Measurements from ENCODE around the gene RAD50.
"Not testable (repeated sequence)": the region's sequence is repeated elsewhere in the genome, so short reads cannot be mapped to it uniquely, and the experiment has no call there.

Gene RAD50

DNA sequence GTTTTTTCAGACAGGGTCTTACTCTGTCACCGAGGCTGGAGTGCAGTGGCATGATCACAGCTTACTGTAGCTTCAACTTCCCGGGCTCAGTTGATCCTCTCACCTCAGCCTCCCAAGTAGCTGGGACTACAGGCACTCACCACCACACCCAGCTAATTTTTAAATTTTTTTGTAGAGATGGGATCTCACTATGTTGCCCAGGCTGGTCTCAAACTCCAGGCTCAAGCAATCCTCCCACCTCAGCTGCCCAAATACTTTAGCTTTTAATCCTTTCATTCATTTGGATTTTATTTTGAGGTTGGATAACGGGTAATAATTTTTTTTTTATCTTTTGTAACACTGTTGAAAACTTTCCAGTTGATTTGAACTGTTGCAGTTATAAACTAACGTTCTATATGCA, 76.8 kb downstream of the RAD50 start:
- DNase-seq (ENCODE audit: low read depth): not testable (repeated sequence)

DNA sequence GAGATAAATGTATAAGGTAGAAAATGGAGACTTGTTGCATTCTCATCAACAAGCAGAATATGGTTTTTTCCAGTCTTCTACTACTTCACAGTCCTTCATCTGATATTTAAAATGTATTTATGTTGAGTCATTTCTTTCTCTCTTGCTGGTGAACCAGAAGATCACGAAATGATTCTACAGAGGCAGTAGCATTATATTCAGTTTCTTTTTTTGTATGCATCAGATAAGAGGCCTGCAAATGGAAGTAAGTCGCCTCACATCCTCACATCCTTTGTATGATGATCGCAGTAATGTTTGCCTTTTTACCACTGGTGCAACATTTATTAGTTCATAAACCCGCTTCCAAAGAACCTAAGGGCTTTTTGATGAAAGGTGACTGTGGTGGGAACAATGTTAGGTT, 79.1 kb downstream of the RAD50 start:
- DNase-seq (ENCODE audit: low read depth): no peak

DNA sequence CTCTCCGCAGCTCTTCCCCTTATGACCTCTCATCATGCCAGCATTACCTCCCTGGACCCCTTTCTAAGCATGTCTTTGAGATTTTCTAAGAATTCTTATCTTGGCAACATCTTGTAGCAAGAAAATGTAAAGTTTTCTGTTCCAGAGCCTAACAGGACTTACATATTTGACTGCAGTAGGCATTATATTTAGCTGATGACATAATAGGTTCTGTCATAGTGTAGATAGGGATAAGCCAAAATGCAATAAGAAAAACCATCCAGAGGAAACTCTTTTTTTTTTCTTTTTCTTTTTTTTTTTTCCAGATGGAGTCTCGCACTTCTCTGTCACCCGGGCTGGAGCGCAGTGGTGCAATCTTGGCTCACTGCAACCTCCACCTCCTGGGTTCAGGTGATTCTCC, 80.5 kb downstream of the RAD50 start:
- DNase-seq (ENCODE audit: low read depth): no peak

DNA sequence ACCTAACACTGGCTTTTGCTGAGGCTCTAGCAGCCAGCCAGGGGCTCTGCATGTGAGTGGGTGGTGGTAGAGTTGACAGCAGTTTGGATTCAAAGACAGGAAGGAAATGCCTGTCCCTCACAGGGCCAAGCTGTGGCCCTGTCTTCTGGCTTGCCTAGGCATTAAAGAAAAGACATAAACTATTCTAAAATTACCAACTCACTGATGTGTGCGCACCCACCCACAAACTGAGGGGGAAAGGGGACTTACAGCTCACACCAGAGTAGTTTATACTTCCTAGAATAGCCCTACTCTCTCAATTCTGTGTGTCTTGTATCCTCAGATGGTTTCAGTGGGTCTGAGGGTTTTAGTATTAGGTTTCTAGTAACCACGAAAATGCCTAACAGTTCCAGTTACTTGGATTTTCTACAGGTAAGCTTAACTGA, 82.9 kb downstream of the RAD50 start:
- DNase-seq (ENCODE audit: low read depth): no peak

DNA sequence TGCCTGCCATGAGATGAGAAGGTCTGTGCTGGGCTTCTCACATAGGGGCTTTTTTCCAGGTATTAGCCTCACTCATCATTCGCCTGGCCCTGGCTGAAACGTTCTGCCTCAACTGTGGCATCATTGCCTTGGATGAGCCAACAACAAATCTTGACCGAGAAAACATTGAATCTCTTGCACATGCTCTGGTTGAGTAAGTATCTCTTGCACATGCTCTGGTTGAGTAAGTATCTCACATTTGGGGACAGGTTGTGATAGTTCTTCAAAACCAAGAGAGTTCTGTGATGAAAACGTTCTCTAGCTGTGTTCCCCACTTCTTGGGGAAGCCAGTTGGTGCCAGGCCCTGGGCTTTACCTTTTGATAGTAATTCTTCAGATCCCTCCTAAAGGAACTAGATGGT, 83.8 kb downstream of the RAD50 start:
- no peak for DNase-seq (ENCODE audit: low read depth)

DNA sequence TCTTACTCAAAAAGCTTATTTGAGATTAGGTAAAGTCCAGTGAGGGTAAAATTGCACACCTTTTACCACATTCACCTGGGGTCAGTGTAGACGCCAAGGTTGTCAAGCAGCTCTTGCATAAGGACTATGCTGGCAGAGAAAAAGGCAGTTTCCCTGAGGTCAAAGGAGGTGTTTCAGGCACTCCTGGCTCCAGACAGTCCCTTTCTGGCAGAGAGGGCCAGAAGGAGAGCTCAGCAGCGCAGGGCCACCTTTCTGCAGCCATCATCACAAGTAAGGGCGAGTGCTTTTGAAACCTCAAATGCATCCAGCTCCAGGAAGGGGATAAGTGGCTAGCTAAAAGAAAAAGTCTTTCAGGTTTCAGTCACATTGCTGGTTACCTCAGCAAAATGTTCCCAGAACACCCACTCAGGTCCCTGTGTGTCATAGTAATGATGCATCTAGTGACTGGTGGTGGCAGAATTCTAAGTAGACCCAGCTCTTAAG, 84.5 kb downstream of the RAD50 start:
- no peak for DNase-seq (ENCODE audit: low read depth)

DNA sequence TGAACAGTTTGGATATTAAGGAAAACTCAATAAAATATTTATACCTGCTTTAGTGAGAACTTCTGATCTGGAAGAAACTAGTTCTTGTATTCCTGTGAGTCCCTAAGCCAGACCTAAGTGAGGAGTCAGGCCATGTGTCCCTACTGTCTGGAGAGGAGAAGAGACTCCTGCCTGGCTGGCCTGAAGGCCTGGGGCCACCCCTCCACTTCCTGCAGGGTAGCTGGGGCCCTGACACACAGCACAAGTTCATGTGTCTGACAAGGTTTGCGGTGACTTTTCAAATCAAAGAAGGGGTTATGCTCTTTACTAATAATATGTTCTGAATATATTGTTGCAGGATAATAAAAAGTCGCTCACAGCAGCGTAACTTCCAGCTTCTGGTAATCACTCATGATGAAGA, 85.1 kb downstream of the RAD50 start:
- DNase-seq (ENCODE audit: low read depth): no peak

DNA sequence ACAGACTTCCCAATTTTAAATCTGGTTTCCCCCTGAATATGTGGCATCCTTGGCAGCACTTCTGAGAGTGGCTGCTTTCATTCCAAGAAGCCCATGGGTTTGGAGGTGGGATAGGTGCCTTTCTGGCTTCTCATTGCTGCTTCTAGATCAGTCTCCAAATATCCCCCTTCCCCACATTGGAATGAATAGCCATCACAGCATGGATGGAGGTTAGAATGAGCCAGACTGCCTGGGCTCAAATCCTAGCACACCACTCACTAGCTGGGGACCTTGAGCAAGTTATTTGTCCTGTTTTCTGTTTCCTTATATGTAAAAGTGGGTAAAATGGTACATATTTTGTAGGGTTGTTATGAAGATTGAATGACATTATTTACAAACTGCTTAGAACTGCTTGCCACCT, 87.4 kb downstream of the RAD50 start:
- no peak for DNase-seq (ENCODE audit: low read depth)

DNA sequence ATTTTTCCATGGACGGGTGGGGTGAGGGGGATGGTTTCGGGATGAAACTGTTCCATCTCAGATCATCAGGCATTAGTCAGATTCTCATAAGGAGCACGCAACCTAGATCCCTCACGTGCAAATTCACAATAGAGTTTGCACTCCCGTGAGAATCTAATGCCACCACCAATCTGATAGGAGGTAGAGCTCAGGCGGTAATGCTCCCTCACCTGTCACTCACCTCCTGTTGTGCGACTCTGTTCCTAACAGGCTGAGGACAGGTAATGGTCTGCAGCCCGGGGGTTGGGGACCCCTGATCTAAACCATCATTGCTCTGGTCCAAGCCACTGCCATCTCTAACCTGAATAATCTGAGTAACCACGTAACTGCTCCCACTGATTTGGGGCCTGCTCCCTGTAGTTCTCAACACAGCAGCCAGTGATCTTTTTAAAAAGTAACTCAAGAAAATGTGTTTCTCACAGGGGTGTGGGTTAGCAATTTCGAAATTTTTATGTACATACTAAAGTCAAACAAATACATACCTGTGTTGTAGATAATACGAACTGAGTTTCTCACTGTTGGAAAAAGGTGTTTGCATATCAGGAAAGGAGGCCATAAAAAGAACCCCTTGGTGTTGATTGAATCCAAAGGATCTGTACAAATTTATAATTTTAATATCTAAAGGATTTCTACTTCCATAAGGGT, 89.9 kb downstream of the RAD50 start:
- DNase-seq (ENCODE audit: low read depth): no peak

DNA sequence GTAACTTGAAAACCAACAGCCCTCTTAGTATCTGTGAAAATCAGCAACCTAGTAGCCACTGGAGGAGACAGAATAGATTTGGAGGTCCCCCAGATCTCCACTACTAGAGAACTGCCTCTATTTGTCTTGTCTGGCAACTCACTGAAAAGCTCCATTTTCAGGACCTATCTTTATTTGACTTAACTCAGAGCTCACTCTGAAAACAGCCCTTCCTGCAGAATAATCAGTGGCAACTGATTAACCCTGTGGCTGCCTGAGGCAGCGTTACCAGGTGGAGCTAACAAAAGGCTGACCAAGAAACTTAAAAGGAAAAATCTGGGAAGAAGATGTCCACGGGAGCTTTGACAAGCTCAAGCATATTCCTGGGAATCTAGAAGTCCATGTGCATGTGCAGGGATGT, 90.7 kb downstream of the RAD50 start:
- no peak for DNase-seq (ENCODE audit: low read depth)

DNA sequence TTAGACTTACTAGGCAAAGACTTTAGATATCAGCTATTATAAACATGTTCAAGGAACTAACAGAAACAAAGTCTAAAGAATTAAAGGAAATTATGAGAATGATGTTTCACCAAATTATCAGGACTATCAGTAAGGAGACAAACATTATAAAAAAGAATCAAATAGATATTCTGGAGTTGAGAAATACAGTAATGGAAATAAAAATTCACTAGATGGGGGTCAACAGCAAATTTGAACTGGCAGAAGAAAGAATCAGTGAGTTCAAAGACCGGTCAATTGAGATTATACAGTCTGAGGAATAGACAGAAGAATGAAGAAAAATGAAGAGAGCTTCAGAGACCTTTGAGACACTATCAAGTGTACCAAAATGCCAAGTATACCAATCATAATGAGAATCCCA, 91.6 kb downstream of the RAD50 start:
- DNase-seq (ENCODE audit: low read depth): no peak

DNA sequence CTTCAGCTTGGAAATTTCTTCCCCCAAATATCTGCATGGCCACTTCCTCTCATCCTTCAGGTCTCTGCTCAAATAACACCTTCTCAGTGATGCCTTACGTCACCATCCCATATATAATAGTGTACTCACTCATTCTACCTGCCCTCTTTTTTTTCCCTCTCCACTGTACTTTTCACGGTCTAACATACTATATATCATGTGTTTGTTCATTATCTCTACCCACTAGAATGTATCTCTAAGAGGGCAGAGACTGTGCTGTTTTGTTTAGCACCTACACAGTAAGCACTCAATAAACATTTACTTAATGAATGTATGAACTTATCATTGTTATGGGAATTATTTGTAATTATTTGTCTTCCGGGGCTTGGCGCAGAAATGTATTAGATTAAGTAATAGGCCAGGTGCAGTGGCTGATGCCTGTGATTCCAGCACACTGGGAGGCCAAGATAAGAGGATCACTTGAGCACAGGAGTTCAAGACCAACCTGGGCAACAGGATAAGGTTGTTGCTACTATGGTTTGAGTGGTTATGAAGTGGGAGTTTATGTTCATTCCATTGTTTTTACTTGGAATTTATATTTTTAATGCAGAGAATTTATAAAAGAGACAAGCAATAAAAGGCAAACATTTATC, 95.2 kb downstream of the RAD50 start:
- no peak for DNase-seq (ENCODE audit: low read depth)

DNA sequence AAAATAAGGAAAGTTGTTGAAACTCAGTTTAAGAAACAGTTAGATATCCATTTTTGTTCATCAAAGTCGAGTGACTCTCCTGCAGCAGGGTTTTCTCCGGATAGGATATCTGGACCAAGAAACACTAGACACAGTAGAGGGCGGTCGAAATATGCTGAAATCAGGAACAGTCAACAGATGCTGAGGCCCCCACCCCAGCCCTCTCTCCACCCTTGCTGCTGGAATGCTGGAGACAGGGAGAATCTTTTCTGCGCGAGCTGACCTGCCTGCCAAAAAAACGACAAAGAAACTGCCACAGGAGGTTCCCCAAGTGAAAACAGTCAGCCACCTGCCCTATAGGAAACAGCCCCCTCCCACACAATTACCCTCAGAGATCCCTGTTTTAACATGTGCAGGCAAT, 96.9 kb downstream of the RAD50 start:
- no peak for DNase-seq (ENCODE audit: low read depth)

DNA sequence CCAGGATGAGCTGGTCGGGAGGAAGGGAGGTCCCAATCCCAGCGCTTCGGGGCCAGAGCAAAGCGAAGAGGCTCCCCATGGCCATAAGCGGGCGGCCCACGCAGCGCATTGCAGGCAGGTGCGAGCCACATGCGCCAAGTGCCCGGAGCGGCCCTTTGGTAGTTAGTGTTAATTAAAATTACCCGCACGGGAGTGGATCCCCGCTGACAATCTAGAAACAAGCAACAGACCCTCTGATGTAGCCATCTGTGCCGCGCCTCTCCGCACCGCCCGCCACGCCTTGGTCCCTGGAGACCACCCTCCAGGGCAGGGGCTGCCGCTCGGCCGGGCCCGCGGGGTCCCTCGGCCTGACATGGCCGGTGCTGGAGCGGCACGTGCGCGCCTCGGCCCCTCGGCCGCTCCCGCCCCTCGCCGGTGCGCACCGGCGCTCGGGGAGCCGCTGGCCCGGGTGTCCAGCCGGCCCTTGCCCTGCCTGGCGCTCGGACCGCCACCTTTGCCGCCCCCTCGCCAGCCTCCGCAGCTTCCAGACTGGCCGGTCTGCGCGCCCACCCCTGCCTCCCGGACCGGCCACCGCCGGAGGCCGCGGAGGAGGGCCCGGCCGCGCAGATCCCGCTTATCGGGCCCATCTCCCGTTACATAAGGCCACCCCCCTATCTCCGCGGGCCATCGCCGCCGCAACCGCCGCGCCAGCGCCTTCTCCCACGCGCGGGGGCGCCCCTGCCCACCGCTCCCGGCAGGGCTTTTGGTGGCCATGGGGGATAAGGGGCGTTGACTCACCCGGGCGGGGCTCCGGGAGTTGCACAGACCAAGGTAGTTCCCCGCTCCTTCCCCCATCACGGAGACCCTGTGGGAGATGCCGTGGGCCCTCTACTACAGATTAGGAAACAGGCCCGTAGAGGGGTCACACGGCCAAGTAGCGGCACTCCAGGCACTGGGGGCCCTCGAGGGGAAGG, 99.3 kb downstream of the RAD50 start:
- no peak for DNase-seq (ENCODE audit: low read depth)

DNA sequence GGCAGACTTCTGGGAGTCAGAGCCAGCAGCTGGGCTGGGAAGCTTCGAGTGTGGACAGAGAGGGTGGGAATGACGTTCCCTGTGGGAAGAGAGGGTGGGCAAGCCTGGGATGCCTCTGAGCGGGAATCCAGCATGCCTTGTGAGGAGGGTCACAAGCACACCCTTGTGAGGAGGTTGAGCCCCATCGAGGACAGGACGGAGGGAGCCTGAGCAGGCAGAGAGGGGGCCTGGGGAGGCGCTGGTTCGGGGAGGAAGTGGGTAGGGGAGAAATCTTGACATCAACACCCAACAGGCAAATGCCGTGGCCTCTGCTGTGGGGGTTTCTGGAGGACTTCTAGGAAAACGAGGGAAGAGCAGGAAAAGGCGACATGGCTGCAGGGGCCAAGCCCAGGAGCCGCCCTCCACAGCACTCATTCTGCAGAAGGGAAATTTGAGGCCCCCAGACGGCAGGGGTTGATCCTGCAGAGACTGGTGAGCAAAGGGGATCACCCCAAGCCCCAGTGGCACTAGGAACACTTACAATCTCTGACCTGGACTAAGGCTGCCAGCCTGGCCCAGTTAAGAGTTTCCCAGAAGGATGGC, 100.1 kb downstream of the RAD50 start:
- DNase-seq (ENCODE audit: low read depth): no peak

DNA sequence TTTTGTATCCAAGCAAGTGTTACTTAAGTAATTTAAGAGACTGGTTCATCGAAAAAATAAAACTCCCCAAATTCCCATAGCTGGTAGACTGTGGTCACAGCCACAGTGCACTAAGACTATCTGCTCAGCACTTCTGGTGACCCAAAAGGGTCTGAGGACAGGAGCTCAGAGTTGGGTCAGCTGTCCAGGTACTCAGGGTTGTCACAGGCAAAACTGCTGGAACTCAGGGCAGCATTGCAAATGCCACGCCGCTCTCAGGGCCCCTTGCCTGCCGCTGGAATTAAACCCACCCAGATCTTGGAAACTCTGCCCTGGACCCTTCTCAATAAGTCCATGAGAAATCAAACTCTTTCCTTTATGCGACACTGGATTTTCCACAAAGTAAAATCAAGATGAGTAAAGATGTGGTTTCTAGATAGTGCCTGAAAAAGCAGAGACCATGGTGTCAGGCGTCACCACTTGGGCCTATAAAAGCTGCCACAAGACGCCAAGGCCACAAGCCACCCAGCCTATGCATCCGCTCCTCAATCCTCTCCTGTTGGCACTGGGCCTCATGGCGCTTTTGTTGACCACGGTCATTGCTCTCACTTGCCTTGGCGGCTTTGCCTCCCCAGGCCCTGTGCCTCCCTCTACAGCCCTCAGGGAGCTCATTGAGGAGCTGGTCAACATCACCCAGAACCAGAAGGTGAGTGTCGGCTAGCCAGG, 101.1 kb downstream of the RAD50 start, which contains the start of gene IL13:
IL13 (plus strand) TSS at position 498 of the 705 bp plus-strand sequence; CDS start at position 512, 14 bp downstream.
- DNase-seq (ENCODE audit: low read depth): no peak

DNA sequence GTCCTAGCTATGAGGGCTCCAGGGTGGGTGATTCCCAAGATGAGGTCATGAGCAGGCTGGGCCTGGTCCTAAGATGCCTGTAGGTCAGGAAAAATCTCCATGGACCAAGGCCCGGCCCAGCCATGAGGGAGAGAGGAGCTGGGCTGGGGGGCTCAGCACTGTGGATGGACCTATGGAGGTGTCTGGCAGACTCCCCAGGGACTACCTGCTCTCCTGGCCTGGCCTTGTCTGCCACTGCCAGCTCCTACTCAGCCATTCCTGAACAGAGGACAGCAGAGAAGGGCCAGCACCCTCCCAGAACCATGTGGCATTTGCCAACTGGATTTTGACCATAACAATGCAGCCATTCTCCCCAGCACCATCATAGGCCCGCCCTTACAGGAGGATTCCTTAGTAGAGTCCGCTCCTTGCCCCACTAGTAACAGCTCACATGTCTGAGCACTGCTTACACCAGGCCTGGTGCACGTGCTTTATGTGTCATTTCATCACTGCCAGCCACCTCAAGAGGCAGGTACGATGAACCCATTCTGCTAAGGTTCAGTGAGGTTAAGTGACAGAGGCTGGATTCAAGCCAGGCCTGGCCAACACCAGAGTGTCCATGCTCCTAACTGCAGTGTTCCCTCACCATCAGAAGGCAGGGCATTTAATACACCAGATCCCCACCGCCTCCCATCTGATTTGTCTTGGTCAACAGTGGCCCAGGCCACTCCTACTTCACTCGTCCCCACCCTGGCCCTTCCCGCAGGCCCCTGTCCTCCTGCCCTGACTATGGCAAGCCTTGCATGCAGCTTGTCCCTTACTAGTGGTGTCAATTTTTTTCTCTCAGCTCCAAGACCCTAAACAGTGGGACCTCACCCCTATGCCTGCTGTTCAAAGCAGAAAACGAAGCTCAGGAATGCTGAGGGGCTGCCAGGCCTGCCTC, 101.9 kb downstream of the RAD50 start:
- DNase-seq (ENCODE audit: low read depth): no peak

DNA sequence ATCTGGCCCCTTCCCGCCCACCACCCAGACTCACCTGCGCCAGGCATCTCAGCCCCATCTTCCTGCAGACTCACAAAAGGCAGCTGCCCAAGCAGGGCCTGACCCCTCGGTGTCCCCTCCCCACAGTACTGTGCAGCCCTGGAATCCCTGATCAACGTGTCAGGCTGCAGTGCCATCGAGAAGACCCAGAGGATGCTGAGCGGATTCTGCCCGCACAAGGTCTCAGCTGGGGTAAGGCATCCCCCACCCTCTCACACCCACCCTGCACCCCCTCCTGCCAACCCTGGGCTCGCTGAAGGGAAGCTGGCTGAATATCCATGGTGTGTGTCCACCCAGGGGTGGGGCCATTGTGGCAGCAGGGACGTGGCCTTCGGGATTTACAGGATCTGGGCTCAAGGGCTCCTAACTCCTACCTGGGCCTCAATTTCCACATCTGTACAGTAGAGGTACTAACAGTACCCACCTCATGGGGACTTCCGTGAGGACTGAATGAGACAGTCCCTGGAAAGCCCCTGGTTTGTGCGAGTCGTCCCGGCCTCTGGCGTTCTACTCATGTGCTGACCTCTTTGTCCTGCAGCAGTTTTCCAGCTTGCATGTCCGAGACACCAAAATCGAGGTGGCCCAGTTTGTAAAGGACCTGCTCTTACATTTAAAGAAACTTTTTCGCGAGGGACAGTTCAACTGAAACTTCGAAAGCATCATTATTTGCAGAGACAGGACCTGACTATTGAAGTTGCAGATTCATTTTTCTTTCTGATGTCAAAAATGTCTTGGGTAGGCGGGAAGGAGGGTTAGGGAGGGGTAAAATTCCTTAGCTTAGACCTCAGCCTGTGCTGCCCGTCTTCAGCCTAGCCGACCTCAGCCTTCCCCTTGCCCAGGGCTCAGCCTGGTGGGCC, 103.1 kb downstream of the RAD50 start:
- DNase-seq (ENCODE audit: low read depth): no peak

DNA sequence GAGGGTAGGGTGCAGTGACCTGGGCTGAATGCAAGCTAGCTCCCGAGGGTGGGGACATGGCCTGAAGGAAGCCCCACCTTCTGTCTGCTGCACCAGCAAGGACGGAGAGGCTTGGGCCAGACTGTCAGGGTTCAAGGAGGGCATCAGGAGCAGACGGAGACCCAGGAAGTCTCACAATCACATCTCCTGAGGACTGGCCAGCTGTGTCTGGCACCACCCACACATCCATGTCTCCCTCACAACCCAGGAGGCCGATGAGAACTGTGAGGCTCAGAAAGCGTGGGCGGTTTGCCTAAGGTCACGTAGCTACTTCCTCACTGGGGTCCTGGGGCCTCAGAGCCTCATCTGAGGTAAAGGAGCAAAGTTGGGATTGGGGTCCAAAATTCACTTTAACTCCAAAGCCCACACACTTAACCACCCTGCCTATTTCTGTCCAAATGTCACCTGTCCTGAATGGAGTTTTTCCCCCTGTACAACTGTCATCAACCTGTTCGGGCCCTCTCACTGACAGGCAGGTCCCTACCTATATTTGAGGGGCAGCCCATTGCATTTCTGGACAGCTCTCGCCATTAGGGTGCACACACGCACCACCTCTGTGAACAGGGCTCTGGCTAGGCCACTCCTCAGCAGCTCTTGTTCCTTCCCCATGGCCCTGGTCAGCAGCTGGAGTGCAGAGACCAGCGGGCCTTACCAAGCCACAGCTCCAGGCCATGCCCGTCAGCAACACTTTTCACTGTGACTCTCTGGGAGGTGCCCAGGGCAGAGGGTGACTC, 104.6 kb downstream of the RAD50 start:
- DNase-seq (ENCODE audit: low read depth): no peak
